H9 (cell line): ENCODE data around the gene PPP1R14C. TPM values are rescaled to one million over a fixed set of nuclear protein-coding genes. Genes with fewer than 3 reads are reported as not detected.

Source experiments
- DNase-seq: peaks from one replicate; pipeline ENCODE4 v3.0.0-alpha.2; 2017
- H2AFZ ChIP-seq: one replicate; pipeline ENCODE4 v1.6.1; 2013; ENCODE audit warnings: mild to moderate bottlenecking, low read length, control low read depth, moderate library complexity
- H2AK5ac ChIP-seq: 2 replicates; pipeline ENCODE4 v1.6.1; 2013; ENCODE audit warnings: low read length, control low read depth, mixed read lengths; ENCODE audit not compliant: insufficient read length
- H2BK120ac ChIP-seq: one replicate; pipeline ENCODE4 v1.6.1; 2013; ENCODE audit warnings: low read depth, mild to moderate bottlenecking, low read length, control low read depth, inconsistent platforms; ENCODE audit not compliant: poor library complexity, severe bottlenecking
- H2BK12ac ChIP-seq: 2 replicates; pipeline ENCODE4 v1.6.1; 2013; ENCODE audit warnings: low read length, control low read depth, mixed read lengths, low read depth; ENCODE audit not compliant: insufficient read length
- H2BK15ac ChIP-seq: 2 replicates; pipeline ENCODE4 v1.6.1; 2013; ENCODE audit warnings: low read depth, low read length, control low read depth
- H2BK20ac ChIP-seq: one replicate; pipeline ENCODE4 v1.6.1; 2013; ENCODE audit warnings: low read depth, mild to moderate bottlenecking, low read length, control low read depth, inconsistent platforms; ENCODE audit not compliant: poor library complexity, severe bottlenecking
- H2BK5ac ChIP-seq: 2 replicates; pipeline ENCODE4 v1.6.1; 2013; ENCODE audit warnings: low read length, control low read depth, mixed read lengths; ENCODE audit not compliant: insufficient read length
- H3K14ac ChIP-seq: 2 replicates; pipeline ENCODE4 v1.6.1; 2013; ENCODE audit warnings: low read length, control low read depth; ENCODE audit not compliant: insufficient read depth
- H3K18ac ChIP-seq: 2 replicates; pipeline ENCODE4 v1.6.1; 2013; ENCODE audit warnings: low read depth, mild to moderate bottlenecking, mixed read lengths, low read length, control low read depth; ENCODE audit not compliant: insufficient read length
- H3K23ac ChIP-seq: 2 replicates; pipeline ENCODE4 v1.6.1; 2013; ENCODE audit warnings: low read length, control low read depth, mixed read lengths, low read depth; ENCODE audit not compliant: insufficient read length
- H3K23me2 ChIP-seq: 2 replicates; pipeline ENCODE4 v1.6.1; 2013; ENCODE audit warnings: low read depth, mild to moderate bottlenecking, mixed read lengths, low read length, control low read depth; ENCODE audit not compliant: insufficient read length, poor library complexity, severe bottlenecking
- H3K27ac ChIP-seq: 2 replicates; pipeline ENCODE4 v1.5.1; 2013; ENCODE audit warnings: low read length, control low read depth, mixed read lengths, low read depth; ENCODE audit not compliant: insufficient read length
- H3K27me3 ChIP-seq: 2 replicates; pipeline ENCODE4 v1.6.1; 2013; ENCODE audit warnings: low read length, control low read depth, inconsistent platforms; ENCODE audit not compliant: insufficient read depth
- H3K4ac ChIP-seq: 2 replicates; pipeline ENCODE4 v1.6.1; 2013; ENCODE audit warnings: low read depth, mild to moderate bottlenecking, control low read depth, inconsistent platforms, low read length, moderate library complexity
- H3K4me1 ChIP-seq: 2 replicates; pipeline ENCODE4 v1.6.1; 2013; ENCODE audit warnings: low read length, control low read depth, inconsistent platforms; ENCODE audit not compliant: insufficient read depth
- H3K4me2 ChIP-seq: 2 replicates; pipeline ENCODE4 v1.6.1; 2013; ENCODE audit warnings: low read length, control low read depth, mixed read lengths; ENCODE audit not compliant: insufficient read length, insufficient read depth
- H3K56ac ChIP-seq: 2 replicates; pipeline ENCODE4 v1.6.1; 2013; ENCODE audit warnings: low read depth, mild to moderate bottlenecking, mixed read lengths, low read length, control low read depth; ENCODE audit not compliant: insufficient read length
- H3K79me1 ChIP-seq: 2 replicates; pipeline ENCODE4 v1.6.1; 2013; ENCODE audit warnings: low read depth, mild to moderate bottlenecking, moderate library complexity, low read length, control low read depth, inconsistent platforms; ENCODE audit not compliant: insufficient read depth, poor library complexity, severe bottlenecking
- H3K79me2 ChIP-seq: 2 replicates; pipeline ENCODE4 v1.6.1; 2013; ENCODE audit warnings: low read length, control low read depth, inconsistent platforms; ENCODE audit not compliant: insufficient read depth
- H3K9ac ChIP-seq: 2 replicates; pipeline ENCODE4 v1.6.1; 2013; ENCODE audit warnings: low read length, control low read depth, mixed read lengths; ENCODE audit not compliant: insufficient read length; ENCODE audit errors: extremely low read depth
- H3K9me3 ChIP-seq: one replicate; pipeline ENCODE4 v1.6.1; 2013; ENCODE audit warnings: low read depth, low read length, inconsistent platforms; ENCODE audit not compliant: control insufficient read depth
- H3T11ph ChIP-seq: one replicate; pipeline ENCODE4 v1.6.1; 2013; ENCODE audit warnings: mild to moderate bottlenecking, low read length, control low read depth, inconsistent platforms
- H4K20me1 ChIP-seq: one replicate; pipeline ENCODE4 v1.6.1; 2013; ENCODE audit not compliant: control insufficient read depth, insufficient read length, insufficient read depth
- H4K5ac ChIP-seq: 2 replicates; pipeline ENCODE4 v1.6.1; 2013; ENCODE audit warnings: low read depth, mild to moderate bottlenecking, mixed read lengths, low read length, control low read depth; ENCODE audit not compliant: insufficient read length
- H4K8ac ChIP-seq: replicated peaks from 2 replicates; pipeline ENCODE4 v1.6.1; 2013; ENCODE audit warnings: low read length, control low read depth, mixed read lengths, low read depth; ENCODE audit not compliant: insufficient read length
- H4K91ac ChIP-seq: 2 replicates; pipeline ENCODE4 v1.6.1; 2013; ENCODE audit warnings: low read depth, mild to moderate bottlenecking, moderate library complexity, mixed read lengths, low read length, control low read depth; ENCODE audit not compliant: insufficient read length
- H3K27ac Mint-ChIP-seq, 3 experiments: 2 replicates in 2 of 3; 3 replicates in 1 of 3; pipeline ENCODE4 v1.8.0; 2020 to 2021; ENCODE audit warnings: mixed read lengths in 3 of 3, mild to moderate bottlenecking in 1 of 3, moderate library complexity in 1 of 3
- H3K27me3 Mint-ChIP-seq: 2 replicates; pipeline ENCODE4 v1.8.0; 2021; ENCODE audit warnings: low read depth, mild to moderate bottlenecking, moderate library complexity, mixed read lengths
- H3K36me3 Mint-ChIP-seq, 3 experiments: 2 replicates in 2 of 3; 3 replicates in 1 of 3; pipeline ENCODE4 v1.8.0; 2020 to 2021; ENCODE audit warnings: low read depth in 3 of 3, mixed read lengths in 3 of 3; ENCODE audit not compliant: insufficient read depth in 1 of 3
- H3K4me1 Mint-ChIP-seq, 2 experiments: 2 replicates each; pipeline ENCODE4 v1.8.0; 2020; ENCODE audit warnings: mixed read lengths in 2 of 2
- H3K4me3 Mint-ChIP-seq, 2 experiments: 2 replicates in 1 of 2; 3 replicates in 1 of 2; pipeline ENCODE4 v1.8.0; 2020 to 2021; ENCODE audit warnings: mild to moderate bottlenecking in 2 of 2, mixed read lengths in 2 of 2, moderate library complexity in 1 of 2
- H3K9me3 Mint-ChIP-seq, 2 experiments: 2 replicates in 1 of 2; 3 replicates in 1 of 2; pipeline ENCODE4 v1.8.0; 2020; ENCODE audit warnings: mild to moderate bottlenecking in 2 of 2, mixed read lengths in 2 of 2, moderate library complexity in 1 of 2
- CTCF ChIP-seq: fragments of 200-600 bp; sonication (generic); conservative IDR thresholded peaks from 3 replicates; pipeline ENCODE4 v1.8.0; 2021; ENCODE audit warnings: antibody characterized with exemption, mild to moderate bottlenecking
- WGBS: extraction: QIAGEN DNeasy Blood & Tissue Kit; methylation state at CpG from one replicate; pipeline ENCODE4 v1.1.7; 2013; ENCODE audit warnings: missing lambda C conversion rate, low lambda C conversion rate, mixed read lengths; ENCODE audit not compliant: insufficient read length; ENCODE audit errors: extremely low coverage; 5-methylcytosine and 5-hydroxymethylcytosine counted together
- total RNA-seq: library from RNA; stranded (reverse); gene quantifications from 2 replicates; pipeline ENCODE4 v1.2.1, GENCODE V29; 2021

The PPP1R14C gene
- total RNA-seq, 1 experiment from 2014 or later, result 0.37 TPM

GRCh38 chr6:150156460-150156859 is 13.6 kb downstream of the PPP1R14C start:
- Mint-ChIP-seq H3K27ac (no peak overlapping the region), H3K36me3 (no peaks in the 10 kb centered on the region), H3K27me3 (peaks cover 40% of the 10 kb centered on the region), H3K4me1 (peaks cover under 1 to 4% of the 10 kb centered on the region in 2 experiments), H3K9me3 (no peaks in the 10 kb centered on the region), H3K4me3 (no peak overlapping the region)
- no peak overlapping the region for H2AFZ ChIP-seq
- no peak overlapping the region for H3K14ac ChIP-seq
- no peaks in the 10 kb centered on the region for H3K79me1 ChIP-seq
- no peaks in the 10 kb centered on the region; the same call in 1 of the 2 replicates for H3K27me3 ChIP-seq
- H4K5ac ChIP-seq, result no peak overlapping the region
- H2BK15ac ChIP-seq, result no peak overlapping the region
- H4K8ac ChIP-seq, result no peak overlapping the region
- no peak overlapping the region for H2AK5ac ChIP-seq
- H2BK120ac ChIP-seq, result no peak overlapping the region
- no peak overlapping the region for H3K9ac ChIP-seq
- no peak overlapping the region for H2BK12ac ChIP-seq
- no peak overlapping the region for H3K27ac ChIP-seq
- H3K4me2 ChIP-seq, result no peak overlapping the region
- no peaks in the 10 kb centered on the region for H4K20me1 ChIP-seq
- no peaks in the 10 kb centered on the region for H3K9me3 ChIP-seq
- no peak overlapping the region for H2BK20ac ChIP-seq
- H3K79me2 ChIP-seq, result no peaks in the 10 kb centered on the region
- no peak overlapping the region for H3K18ac ChIP-seq
- H3K4me1 ChIP-seq, result no peaks in the 10 kb centered on the region
- no peaks in the 10 kb centered on the region for H3K23me2 ChIP-seq
- TF ChIP-seq CTCF, result no peak
- no peak for DNase-seq
- WGBS, result no CpG with 5 or more reads among the region's 3 CpGs
- no peak overlapping the region for H3K23ac ChIP-seq
- no peak overlapping the region for H2BK5ac ChIP-seq
- no peak overlapping the region for H4K91ac ChIP-seq
- no peak overlapping the region for H3K4ac ChIP-seq
- no peak overlapping the region for H3T11ph ChIP-seq
- H3K56ac ChIP-seq, result no peak overlapping the region
